Right lobe of liver (tissue), 4 donors: Measurements from ENCODE around the gene SLX4IP.

Source experiments
- CTCF ChIP-seq, 4 donors: fragments of 200-600 bp in 3 of 4; fragments of 450-650 bp in 1 of 4; IDR thresholded peaks; one replicate each; pipeline versions ENCODE4 v1.5.1 to v1.8.0; 2016 to 2022; ENCODE audit warnings: antibody characterized with exemption in 4 of 4, mild to moderate bottlenecking in 2 of 4
- POLR2A ChIP-seq: fragments of 450-650 bp; IDR thresholded peaks from one replicate; pipeline ENCODE4 v1.6.1; 2017; ENCODE audit warnings: antibody characterized with exemption, mild to moderate bottlenecking
- donor health status: DM: no; HTN: no; CAD: no.
- donor health status: DM: no; HTN: no; CAD: no.
- donor health status: DM: no; HTN: yes; CAD: no.

DNA sequence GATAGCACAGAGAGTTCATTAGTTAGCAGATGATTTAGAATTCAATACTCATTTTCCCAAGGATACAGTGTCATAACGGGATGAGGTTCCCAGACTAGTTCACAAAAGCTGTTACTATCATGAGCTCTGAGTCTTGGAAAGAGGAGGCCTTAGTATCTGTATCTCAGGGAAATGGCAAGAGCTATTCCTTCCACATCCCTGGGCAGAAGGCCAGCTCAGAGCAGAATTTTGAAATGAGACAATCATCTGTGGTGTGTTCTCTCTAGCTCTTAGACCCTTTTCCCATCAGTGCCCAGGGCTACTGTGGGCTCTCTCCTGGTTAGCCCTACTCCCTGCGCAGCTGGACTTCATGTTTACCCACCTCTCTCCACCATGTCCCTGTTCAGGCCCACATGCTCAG is 174.2 kb downstream of the SLX4IP start:
- no peak for TF ChIP-seq CTCF (IDR thresholded peaks at IDR 0.05)
- no peak for TF ChIP-seq POLR2A
